ENCODE results near the gene ASAH2. TPM values are rescaled to one million over a fixed set of nuclear protein-coding genes. Genes with fewer than 3 reads are reported as not detected.
A peak's percentile ranks its signal among the peaks of the same experiment; 100 is the strongest.

ASAH2 gene
- polyA plus RNA-seq = 10 to 100 TPM in 2 of 4 donors, 1 to 10 TPM in 2; 3.8 to 32.2 (median 14.1) TPM
- long read RNA-seq, donor 1, partial matches to known transcripts = 12 of 12 reads
- long read RNA-seq, donor 1, other reads (novel, unspliced or antisense) = 0 of 12 reads
- long read RNA-seq, donor 2, partial matches to known transcripts = 5 of 5 reads
- long read RNA-seq, donor 2, other reads (novel, unspliced or antisense) = 0 of 5 reads
- long read RNA-seq, donor 3, partial matches to known transcripts = 16 of 16 reads
- long read RNA-seq, donor 3, other reads (novel, unspliced or antisense) = 0 of 16 reads
- long read RNA-seq, donor 4 = 0 reads
- long read RNA-seq, donor 5 = 0 reads
- long read RNA-seq, donor 6, partial matches to known transcripts = 13 of 13 reads
- long read RNA-seq, donor 6, other reads (novel, unspliced or antisense) = 0 of 13 reads
- long read RNA-seq, donor 7 = 0 reads
- long read RNA-seq, donor 8 = 0 reads
- long read RNA-seq, donor 9 = 0 reads
- long read RNA-seq, donor 10, partial matches to known transcripts = 101 of 101 reads
- long read RNA-seq, donor 10, other reads (novel, unspliced or antisense) = 0 of 101 reads

DNA sequence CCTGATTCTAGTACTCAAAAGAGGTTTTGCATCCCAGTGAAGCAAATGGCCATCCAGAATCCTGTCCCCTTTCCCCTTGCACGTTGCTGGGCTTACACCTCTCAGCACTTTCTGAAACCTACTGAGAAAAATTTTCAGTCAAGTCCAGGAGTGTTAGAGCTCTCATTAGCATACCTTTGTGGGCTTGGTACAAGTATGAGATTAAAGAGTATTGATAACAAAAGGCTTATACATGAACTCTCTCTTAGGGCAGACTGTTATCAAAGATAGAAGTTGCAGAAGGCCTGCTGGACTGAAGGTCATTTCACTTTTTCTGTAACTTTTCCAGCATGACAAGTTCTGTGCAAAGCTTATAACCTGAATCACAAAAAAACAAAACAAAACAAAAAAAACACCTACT lies at the start of gene ASAH2:
TSS of gene ASAH2 (minus strand) at position 123 of the 400 bp plus-strand sequence. CDS start 2,906 bp downstream, outside the sequence.
- peak within 1 kb of the TSS in 2 of 3 donors; percentile 70 to 77 for H3K27ac ChIP-seq (ENCODE audit: low read depth in 1 of 3, low read length in 2 of 3)
- peak within 1 kb of the TSS in 2 of 3 donors; percentile 36 to 54 for H3K4me3 ChIP-seq (ENCODE audit: low read depth in 1 of 3, low read length in 3 of 3)
- no peaks in the 10 kb centered on the region for H3K36me3 ChIP-seq (ENCODE audit: control insufficient read depth in 3 of 3, insufficient read depth in 2 of 3, low read depth in 1 of 3, low read length in 3 of 3)
- FAIRE-seq (no peak), DNase-seq (peak; percentile 36 to 72)
- WGBS, 3 donors = 3 to 22% (median 6%) methylated on average over 1 of the region's 1 CpG
- peaks cover 0 to 29% (median 0%) of the 10 kb centered on the region in 3 donors for H3K4me1 ChIP-seq (ENCODE audit: control insufficient read depth in 3 of 3, insufficient read depth in 2 of 3, low read depth in 1 of 3, low read length in 2 of 3)
- H3K27me3 ChIP-seq (ENCODE audit: control insufficient read depth in 3 of 3, insufficient read depth in 3 of 3, low read length in 3 of 3) = peaks cover 0 to 3% (median 0%) of the 10 kb centered on the region in 3 donors
- H3K9me3 ChIP-seq (ENCODE audit: control insufficient read depth in 2 of 2, insufficient read depth in 1 of 2, low read depth in 1 of 2, low read length in 1 of 2) = no peaks in the 10 kb centered on the region

DNA sequence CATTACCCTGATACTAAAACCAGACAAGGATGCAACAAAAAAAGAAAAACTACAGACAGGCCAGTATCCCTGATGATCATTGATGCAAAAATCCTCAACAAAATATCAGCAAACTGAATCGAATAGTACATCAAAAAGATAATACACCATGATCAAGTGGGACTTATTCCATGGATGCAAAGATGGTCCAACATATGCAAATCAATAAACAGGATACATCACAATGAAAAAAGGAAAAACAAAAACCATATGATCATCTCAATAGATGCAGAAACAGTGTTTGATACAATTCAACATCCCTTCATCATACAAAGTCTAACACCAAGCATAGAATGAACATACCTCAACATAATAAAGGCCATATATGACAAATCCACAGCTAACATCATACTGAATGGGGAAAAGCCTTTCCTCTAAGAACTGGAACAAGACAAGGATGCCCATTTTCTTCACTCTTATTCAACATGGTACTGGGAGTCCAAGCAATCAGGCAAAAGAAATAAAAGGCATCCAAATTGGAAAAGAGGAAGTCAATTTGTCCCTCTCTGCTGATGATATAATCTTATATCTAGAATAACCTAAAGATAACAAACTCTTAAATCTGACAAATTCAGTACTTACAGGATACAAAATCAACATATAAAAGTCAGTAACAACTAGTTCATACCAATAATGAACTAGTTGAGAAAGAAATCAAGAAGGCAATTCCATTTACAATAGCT lies 48.8 kb upstream of the ASAH2 start:
- Histone ChIP-seq H3K27me3 (ENCODE audit: control insufficient read depth in 3 of 3, insufficient read depth in 3 of 3, low read length in 3 of 3) (no peaks in the 10 kb centered on the region), H3K36me3 (ENCODE audit: control insufficient read depth in 3 of 3, insufficient read depth in 2 of 3, low read depth in 1 of 3, low read length in 3 of 3) (peaks cover 0 to 3% (median 0%) of the 10 kb centered on the region in 3 donors), H3K4me1 (ENCODE audit: control insufficient read depth in 3 of 3, insufficient read depth in 2 of 3, low read depth in 1 of 3, low read length in 2 of 3) (no peaks in the 10 kb centered on the region), H3K4me3 (ENCODE audit: low read depth in 1 of 3, low read length in 3 of 3) (no peak overlapping the region), H3K27ac (ENCODE audit: low read depth in 1 of 3, low read length in 2 of 3) (no peak overlapping the region), H3K9me3 (ENCODE audit: control insufficient read depth in 2 of 2, insufficient read depth in 1 of 2, low read depth in 1 of 2, low read length in 1 of 2) (no peaks in the 10 kb centered on the region)
- WGBS, 3 donors = 95 to 97% (median 95%) methylated on average over 1 of the region's 1 CpG
- no peak for FAIRE-seq
- no peak for DNase-seq

DNA sequence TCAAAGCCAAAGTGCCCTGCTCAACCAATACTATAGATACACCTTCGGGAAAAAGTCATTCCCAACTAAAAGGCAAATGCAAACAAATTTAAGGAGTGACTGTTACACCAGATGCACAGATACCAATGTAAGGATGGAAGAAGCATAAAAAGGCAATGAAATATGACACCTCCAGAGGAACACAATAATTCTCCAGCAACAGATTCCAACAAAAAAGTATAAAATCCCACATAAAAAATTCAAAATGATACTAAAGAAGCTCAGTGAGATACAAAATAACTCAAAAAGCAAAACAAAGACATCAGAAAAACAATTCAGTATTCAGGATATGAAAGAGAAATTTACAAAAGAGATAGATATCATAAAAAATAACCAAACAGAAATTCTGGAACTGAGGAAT lies 44.1 kb upstream of the ASAH2 start:
- WGBS, 3 donors = 47 to 96% (median 81%) methylated on average over 1 of the region's 1 CpG
- FAIRE-seq (no peak), DNase-seq (no peak)
- no peak overlapping the region for H3K27ac ChIP-seq (ENCODE audit: low read depth in 1 of 3, low read length in 2 of 3)
- peaks cover 0 to 22% (median 3%) of the 10 kb centered on the region in 3 donors for H3K4me1 ChIP-seq (ENCODE audit: control insufficient read depth in 3 of 3, insufficient read depth in 2 of 3, low read depth in 1 of 3, low read length in 2 of 3)
- H3K9me3 ChIP-seq (ENCODE audit: control insufficient read depth in 2 of 2, insufficient read depth in 1 of 2, low read depth in 1 of 2, low read length in 1 of 2) = no peaks in the 10 kb centered on the region
- no peak overlapping the region for H3K4me3 ChIP-seq (ENCODE audit: low read depth in 1 of 3, low read length in 3 of 3)
- H3K27me3 ChIP-seq (ENCODE audit: control insufficient read depth in 3 of 3, insufficient read depth in 3 of 3, low read length in 3 of 3) = no peaks in the 10 kb centered on the region
- H3K36me3 ChIP-seq (ENCODE audit: control insufficient read depth in 3 of 3, insufficient read depth in 2 of 3, low read depth in 1 of 3, low read length in 3 of 3) = no peaks in the 10 kb centered on the region

DNA sequence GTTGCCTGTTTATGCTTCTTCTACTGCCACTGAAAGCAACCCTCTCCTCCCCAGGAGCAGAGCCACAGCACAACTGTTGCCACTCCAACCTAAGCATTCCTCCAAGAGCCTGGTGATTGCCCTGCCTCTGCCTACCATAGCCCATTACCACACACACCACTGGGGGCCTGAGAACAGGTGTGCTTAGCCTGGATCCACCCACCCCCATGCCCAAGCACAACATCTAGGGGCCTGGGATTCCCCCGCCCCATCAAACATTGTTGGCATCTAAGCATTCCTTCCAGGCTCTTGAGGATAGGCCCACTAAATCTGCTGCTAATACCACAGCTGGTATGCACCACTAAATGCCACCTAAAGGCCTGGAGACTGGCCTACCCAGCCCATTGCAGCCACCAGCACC lies 43.3 kb upstream of the ASAH2 start:
- Histone ChIP-seq H3K4me1 (ENCODE audit: control insufficient read depth in 3 of 3, insufficient read depth in 2 of 3, low read depth in 1 of 3, low read length in 2 of 3) (peaks cover 0 to 22% (median 3%) of the 10 kb centered on the region in 3 donors), H3K36me3 (ENCODE audit: control insufficient read depth in 3 of 3, insufficient read depth in 2 of 3, low read depth in 1 of 3, low read length in 3 of 3) (no peaks in the 10 kb centered on the region), H3K27me3 (ENCODE audit: control insufficient read depth in 3 of 3, insufficient read depth in 3 of 3, low read length in 3 of 3) (no peaks in the 10 kb centered on the region), H3K4me3 (ENCODE audit: low read depth in 1 of 3, low read length in 3 of 3) (no peak overlapping the region), H3K27ac (ENCODE audit: low read depth in 1 of 3, low read length in 2 of 3) (peak overlapping the region in 2 of 3 donors; percentile 67 to 71), H3K9me3 (ENCODE audit: control insufficient read depth in 2 of 2, insufficient read depth in 1 of 2, low read depth in 1 of 2, low read length in 1 of 2) (no peaks in the 10 kb centered on the region)
- WGBS, 3 donors = 91 to 100% (median 94%) methylated on average over 1 of the region's 1 CpG
- FAIRE-seq (no peak), DNase-seq (no peak)

DNA sequence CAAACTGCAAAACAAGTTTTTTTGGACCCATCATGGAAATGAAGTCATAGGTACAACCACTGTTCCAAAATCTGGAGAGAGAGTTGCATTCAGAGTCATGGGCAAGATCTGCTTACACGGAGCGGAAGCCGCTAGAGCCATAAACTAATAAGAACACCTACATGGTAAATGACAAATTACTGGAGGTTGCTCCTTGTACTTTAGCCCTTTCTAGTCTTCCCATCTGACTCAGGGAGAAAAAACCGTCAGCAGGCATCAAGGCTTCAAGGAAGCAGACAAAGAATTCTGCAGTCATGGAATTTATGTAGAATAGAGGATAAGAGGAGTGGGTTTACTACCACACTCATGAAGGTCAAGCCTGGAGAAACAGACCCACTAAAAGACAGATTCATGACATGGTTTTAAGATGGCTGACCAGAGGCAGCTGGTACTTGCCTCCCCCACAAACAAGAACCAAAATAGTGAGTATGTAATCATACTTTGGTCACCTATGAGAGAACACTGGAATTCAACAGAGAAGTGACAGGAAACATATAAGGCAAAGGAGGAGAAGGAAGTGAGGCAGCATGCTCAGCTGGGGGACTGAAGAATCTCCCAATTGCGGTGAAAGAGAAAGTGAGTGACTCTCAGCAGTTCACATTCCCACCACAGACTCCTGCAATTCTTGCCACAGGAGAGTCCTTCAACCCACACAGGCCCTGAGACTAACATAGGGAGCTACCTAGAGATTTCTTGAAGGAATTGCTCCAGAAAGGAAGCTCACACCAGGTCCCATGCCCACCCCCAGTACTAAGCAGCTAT lies 42.4 kb upstream of the ASAH2 start:
- peaks cover 0 to 22% (median 3%) of the 10 kb centered on the region in 3 donors for H3K4me1 ChIP-seq (ENCODE audit: control insufficient read depth in 3 of 3, insufficient read depth in 2 of 3, low read depth in 1 of 3, low read length in 2 of 3)
- WGBS, 3 donors = 25 to 64% (median 40%) methylated on average over 5 of the region's 5 CpGs
- no peak overlapping the region for H3K4me3 ChIP-seq (ENCODE audit: low read depth in 1 of 3, low read length in 3 of 3)
- peak; percentile 87 to 92 for DNase-seq
- peak overlapping the region; percentile 60 to 71 (median 67) for H3K27ac ChIP-seq (ENCODE audit: low read depth in 1 of 3, low read length in 2 of 3)
- no peak for FAIRE-seq
- no peaks in the 10 kb centered on the region for H3K36me3 ChIP-seq (ENCODE audit: control insufficient read depth in 3 of 3, insufficient read depth in 2 of 3, low read depth in 1 of 3, low read length in 3 of 3)
- H3K27me3 ChIP-seq (ENCODE audit: control insufficient read depth in 3 of 3, insufficient read depth in 3 of 3, low read length in 3 of 3) = no peaks in the 10 kb centered on the region
- H3K9me3 ChIP-seq (ENCODE audit: control insufficient read depth in 2 of 2, insufficient read depth in 1 of 2, low read depth in 1 of 2, low read length in 1 of 2) = no peaks in the 10 kb centered on the region

DNA sequence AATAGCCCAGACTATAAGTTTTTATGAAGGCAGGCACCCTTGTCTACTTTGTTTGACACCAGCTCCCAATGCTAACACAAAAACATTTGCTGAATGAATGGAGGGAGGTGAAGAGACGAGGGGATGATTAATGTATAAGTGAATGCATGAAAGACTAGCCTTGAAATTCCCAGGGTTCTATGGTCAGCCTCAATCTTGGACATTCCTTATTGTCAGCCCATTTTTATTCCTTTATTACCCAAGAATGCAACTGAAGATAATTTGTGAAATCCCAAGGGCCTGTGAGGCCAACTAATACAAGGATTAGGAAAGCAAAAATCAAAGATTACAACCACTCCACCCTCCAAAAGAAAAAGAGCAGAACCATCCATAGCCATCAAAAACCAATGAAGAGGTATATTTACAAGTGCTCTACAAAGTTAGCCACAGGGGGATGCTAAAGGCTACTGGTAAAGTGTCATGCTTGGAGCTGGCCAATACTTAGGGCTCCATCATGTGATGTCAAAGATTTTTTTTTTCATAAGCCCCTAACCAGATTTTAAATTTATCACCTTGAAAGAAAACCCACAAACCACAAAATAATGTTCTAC lies 40.0 kb upstream of the ASAH2 start:
- peaks cover 0 to 22% (median 3%) of the 10 kb centered on the region in 3 donors for H3K4me1 ChIP-seq (ENCODE audit: control insufficient read depth in 3 of 3, insufficient read depth in 2 of 3, low read depth in 1 of 3, low read length in 2 of 3)
- H3K27me3 ChIP-seq (ENCODE audit: control insufficient read depth in 3 of 3, insufficient read depth in 3 of 3, low read length in 3 of 3) = no peaks in the 10 kb centered on the region
- FAIRE-seq = no peak
- no peak for DNase-seq
- no peak overlapping the region for H3K4me3 ChIP-seq (ENCODE audit: low read depth in 1 of 3, low read length in 3 of 3)
- H3K36me3 ChIP-seq (ENCODE audit: control insufficient read depth in 3 of 3, insufficient read depth in 2 of 3, low read depth in 1 of 3, low read length in 3 of 3) = no peaks in the 10 kb centered on the region
- no peak overlapping the region for H3K27ac ChIP-seq (ENCODE audit: low read depth in 1 of 3, low read length in 2 of 3)
- WGBS, 3 donors = 75 to 85% (median 82%) methylated on average over 1 of the region's 1 CpG
- no peaks in the 10 kb centered on the region for H3K9me3 ChIP-seq (ENCODE audit: control insufficient read depth in 2 of 2, insufficient read depth in 1 of 2, low read depth in 1 of 2, low read length in 1 of 2)

DNA sequence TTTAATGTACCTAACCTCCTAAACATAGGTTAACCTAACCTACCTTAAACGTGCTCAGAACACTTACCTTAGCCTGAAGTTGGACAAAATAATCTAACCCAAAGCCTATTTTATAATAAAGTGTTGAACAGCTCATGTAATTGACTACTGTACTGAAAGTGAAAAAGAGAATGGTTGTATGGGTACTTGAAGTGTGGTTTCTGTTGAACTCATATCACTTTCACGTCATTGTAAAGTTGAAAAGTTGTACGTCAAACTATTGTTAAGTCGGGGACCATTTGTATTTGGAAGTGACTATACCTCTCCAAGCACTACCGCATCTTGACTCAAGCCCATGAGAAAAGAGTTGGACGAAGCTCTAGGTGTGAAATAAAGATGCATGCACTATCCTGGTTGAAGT lies 37.9 kb upstream of the ASAH2 start:
- no peaks in the 10 kb centered on the region for H3K27me3 ChIP-seq (ENCODE audit: control insufficient read depth in 3 of 3, insufficient read depth in 3 of 3, low read length in 3 of 3)
- DNase-seq = no peak
- 83 to 89% (median 85%) methylated on average over 6 of the region's 6 CpGs for WGBS, 3 donors
- peaks cover 0 to 14% (median 2%) of the 10 kb centered on the region in 3 donors for H3K4me1 ChIP-seq (ENCODE audit: control insufficient read depth in 3 of 3, insufficient read depth in 2 of 3, low read depth in 1 of 3, low read length in 2 of 3)
- H3K27ac ChIP-seq (ENCODE audit: low read depth in 1 of 3, low read length in 2 of 3) = no peak overlapping the region
- FAIRE-seq = no peak
- H3K36me3 ChIP-seq (ENCODE audit: control insufficient read depth in 3 of 3, insufficient read depth in 2 of 3, low read depth in 1 of 3, low read length in 3 of 3) = no peaks in the 10 kb centered on the region
- H3K4me3 ChIP-seq (ENCODE audit: low read depth in 1 of 3, low read length in 3 of 3) = no peak overlapping the region
- H3K9me3 ChIP-seq (ENCODE audit: control insufficient read depth in 2 of 2, insufficient read depth in 1 of 2, low read depth in 1 of 2, low read length in 1 of 2) = no peaks in the 10 kb centered on the region
